Stomach (tissue), 4 donors: Measurements from ENCODE around the gene FAM98C.

Experiments used
- EP300 ChIP-seq: sonication (generic); formaldehyde crosslinking; IDR thresholded peaks from one replicate; pipeline ENCODE4 v1.6.1; 2017; ENCODE audit warnings: antibody characterized with exemption
- POLR2A ChIP-seq, 4 donors: fragments of 450-650 bp; IDR thresholded peaks; one replicate each; pipeline ENCODE4 v1.6.1; 2016; ENCODE audit warnings: antibody characterized with exemption in 4 of 4, control low read depth in 2 of 4, mild to moderate bottlenecking in 1 of 4, moderate library complexity in 1 of 4
- POLR2AphosphoS5 ChIP-seq, 3 donors: sonication (generic); formaldehyde crosslinking; IDR thresholded peaks; one replicate each; pipeline ENCODE4 v1.6.1; 2016; ENCODE audit warnings: antibody characterized with exemption in 3 of 3
- TF ChIP-seq, protein P1 (sequence below), 7 experiments: fragments of 450-650 bp in 4 of 7; fragments of 200-600 bp in 3 of 7; sonication (generic) in 3 of 7; IDR thresholded peaks; one replicate each; pipeline ENCODE4 v1.5.1; 2016 to 2019; ENCODE audit warnings: antibody characterized with exemption in 7 of 7, control low read depth in 2 of 7, mild to moderate bottlenecking in 1 of 7

GRCh38 chr19:38371081-38371480, 31.8 kb upstream of the FAM98C start:
- TF ChIP-seq, protein P1, sequence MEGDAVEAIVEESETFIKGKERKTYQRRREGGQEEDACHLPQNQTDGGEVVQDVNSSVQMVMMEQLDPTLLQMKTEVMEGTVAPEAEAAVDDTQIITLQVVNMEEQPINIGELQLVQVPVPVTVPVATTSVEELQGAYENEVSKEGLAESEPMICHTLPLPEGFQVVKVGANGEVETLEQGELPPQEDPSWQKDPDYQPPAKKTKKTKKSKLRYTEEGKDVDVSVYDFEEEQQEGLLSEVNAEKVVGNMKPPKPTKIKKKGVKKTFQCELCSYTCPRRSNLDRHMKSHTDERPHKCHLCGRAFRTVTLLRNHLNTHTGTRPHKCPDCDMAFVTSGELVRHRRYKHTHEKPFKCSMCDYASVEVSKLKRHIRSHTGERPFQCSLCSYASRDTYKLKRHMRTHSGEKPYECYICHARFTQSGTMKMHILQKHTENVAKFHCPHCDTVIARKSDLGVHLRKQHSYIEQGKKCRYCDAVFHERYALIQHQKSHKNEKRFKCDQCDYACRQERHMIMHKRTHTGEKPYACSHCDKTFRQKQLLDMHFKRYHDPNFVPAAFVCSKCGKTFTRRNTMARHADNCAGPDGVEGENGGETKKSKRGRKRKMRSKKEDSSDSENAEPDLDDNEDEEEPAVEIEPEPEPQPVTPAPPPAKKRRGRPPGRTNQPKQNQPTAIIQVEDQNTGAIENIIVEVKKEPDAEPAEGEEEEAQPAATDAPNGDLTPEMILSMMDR (IDR thresholded peaks at IDR 0.05), result no peak
- TF ChIP-seq POLR2A (IDR thresholded peaks at IDR 0.05), result no peak
- TF ChIP-seq POLR2AphosphoS5 (IDR thresholded peaks at IDR 0.05), result no peak
- no peak for TF ChIP-seq EP300
